ENCODE measurements around the gene U2AF1L4. TPM values are rescaled to one million over a fixed set of nuclear protein-coding genes. Genes with fewer than 3 reads are reported as not detected.

Gene U2AF1L4
- polyA plus RNA-seq, 1 donor from 2014 or later, result 57.0 TPM

DNA sequence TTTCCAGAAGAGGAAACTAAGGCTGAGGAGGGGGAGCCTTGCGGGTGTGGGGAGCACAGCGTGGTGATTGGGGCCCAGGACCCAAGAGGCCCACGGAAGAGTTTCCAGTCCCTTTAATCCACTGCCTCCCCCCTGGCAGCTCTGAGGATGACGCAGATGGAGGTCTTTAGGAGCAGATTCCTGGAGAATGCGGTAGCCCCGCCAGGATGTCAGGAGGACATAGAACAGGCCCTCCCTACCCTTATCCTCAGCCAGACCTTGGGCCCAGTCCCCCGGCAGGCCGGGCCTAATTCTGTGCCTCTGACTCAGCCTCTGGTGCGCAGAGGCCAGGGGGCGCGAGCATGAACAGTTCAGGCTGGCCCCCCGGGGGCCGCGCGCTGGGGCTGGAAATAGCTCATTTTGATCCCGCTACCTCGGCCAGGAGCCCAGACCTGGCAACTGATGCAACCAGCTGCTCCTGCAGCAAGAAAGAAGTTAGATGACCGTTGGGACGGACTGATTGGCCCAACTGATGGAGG is 12.1 kb upstream of the U2AF1L4 start:
- H3K4me3 ChIP-seq (ENCODE audit: low read length), result peak overlapping the region; percentile 91
- H3K36me3 ChIP-seq (ENCODE audit: insufficient read depth, low read length), result peaks cover 8% of the 10 kb centered on the region
- H3K27me3 ChIP-seq (ENCODE audit: insufficient read depth, low read depth, low read length), result no peaks in the 10 kb centered on the region
- no peaks in the 10 kb centered on the region for H3K9me2 ChIP-seq (ENCODE audit: insufficient read depth, low read length)
- no peaks in the 10 kb centered on the region for H3K9me3 ChIP-seq (ENCODE audit: low read length)
- H3K79me2 ChIP-seq (replicated peaks; ENCODE audit: insufficient read depth, low read length), result peaks cover 15% of the 10 kb centered on the region
- TF ChIP-seq SMC3 (conservative IDR thresholded peaks at IDR 0.05; ENCODE audit: poor library complexity) (no peak), EZH2 (IDR thresholded peaks at IDR 0.05; ENCODE audit: borderline replicate concordance, insufficient read depth, low read length, poor library complexity, severe bottlenecking) (no peak), TAF1 (IDR thresholded peaks at IDR 0.05; ENCODE audit: low read depth) (no peak), EP300 (conservative IDR thresholded peaks at IDR 0.05; ENCODE audit: poor library complexity, severe bottlenecking) (no peak), POLR2AphosphoS5 (IDR thresholded peaks at IDR 0.05) (no peak), RAD21 (conservative IDR thresholded peaks at IDR 0.05) (no peak), MXI1 (conservative IDR thresholded peaks at IDR 0.05; ENCODE audit: poor library complexity, severe bottlenecking) (no peak)
- TF ChIP-seq, protein P1, sequence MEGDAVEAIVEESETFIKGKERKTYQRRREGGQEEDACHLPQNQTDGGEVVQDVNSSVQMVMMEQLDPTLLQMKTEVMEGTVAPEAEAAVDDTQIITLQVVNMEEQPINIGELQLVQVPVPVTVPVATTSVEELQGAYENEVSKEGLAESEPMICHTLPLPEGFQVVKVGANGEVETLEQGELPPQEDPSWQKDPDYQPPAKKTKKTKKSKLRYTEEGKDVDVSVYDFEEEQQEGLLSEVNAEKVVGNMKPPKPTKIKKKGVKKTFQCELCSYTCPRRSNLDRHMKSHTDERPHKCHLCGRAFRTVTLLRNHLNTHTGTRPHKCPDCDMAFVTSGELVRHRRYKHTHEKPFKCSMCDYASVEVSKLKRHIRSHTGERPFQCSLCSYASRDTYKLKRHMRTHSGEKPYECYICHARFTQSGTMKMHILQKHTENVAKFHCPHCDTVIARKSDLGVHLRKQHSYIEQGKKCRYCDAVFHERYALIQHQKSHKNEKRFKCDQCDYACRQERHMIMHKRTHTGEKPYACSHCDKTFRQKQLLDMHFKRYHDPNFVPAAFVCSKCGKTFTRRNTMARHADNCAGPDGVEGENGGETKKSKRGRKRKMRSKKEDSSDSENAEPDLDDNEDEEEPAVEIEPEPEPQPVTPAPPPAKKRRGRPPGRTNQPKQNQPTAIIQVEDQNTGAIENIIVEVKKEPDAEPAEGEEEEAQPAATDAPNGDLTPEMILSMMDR (IDR thresholded peaks at IDR 0.05; ENCODE audit: poor library complexity, severe bottlenecking), result no peak
- TF ChIP-seq, protein P2, sequence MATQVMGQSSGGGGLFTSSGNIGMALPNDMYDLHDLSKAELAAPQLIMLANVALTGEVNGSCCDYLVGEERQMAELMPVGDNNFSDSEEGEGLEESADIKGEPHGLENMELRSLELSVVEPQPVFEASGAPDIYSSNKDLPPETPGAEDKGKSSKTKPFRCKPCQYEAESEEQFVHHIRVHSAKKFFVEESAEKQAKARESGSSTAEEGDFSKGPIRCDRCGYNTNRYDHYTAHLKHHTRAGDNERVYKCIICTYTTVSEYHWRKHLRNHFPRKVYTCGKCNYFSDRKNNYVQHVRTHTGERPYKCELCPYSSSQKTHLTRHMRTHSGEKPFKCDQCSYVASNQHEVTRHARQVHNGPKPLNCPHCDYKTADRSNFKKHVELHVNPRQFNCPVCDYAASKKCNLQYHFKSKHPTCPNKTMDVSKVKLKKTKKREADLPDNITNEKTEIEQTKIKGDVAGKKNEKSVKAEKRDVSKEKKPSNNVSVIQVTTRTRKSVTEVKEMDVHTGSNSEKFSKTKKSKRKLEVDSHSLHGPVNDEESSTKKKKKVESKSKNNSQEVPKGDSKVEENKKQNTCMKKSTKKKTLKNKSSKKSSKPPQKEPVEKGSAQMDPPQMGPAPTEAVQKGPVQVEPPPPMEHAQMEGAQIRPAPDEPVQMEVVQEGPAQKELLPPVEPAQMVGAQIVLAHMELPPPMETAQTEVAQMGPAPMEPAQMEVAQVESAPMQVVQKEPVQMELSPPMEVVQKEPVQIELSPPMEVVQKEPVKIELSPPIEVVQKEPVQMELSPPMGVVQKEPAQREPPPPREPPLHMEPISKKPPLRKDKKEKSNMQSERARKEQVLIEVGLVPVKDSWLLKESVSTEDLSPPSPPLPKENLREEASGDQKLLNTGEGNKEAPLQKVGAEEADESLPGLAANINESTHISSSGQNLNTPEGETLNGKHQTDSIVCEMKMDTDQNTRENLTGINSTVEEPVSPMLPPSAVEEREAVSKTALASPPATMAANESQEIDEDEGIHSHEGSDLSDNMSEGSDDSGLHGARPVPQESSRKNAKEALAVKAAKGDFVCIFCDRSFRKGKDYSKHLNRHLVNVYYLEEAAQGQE (IDR thresholded peaks at IDR 0.05; ENCODE audit: borderline replicate concordance), result no peak
- H3K27ac ChIP-seq (ENCODE audit: low read length), result peak overlapping the region; percentile 28
- no peak overlapping the region for H3K4me2 ChIP-seq (ENCODE audit: low read length)
- H4K20me1 ChIP-seq (ENCODE audit: insufficient read depth), result no peaks in the 10 kb centered on the region
- no peaks in the 10 kb centered on the region for H3F3A ChIP-seq (ENCODE audit: insufficient read depth, low read length, poor library complexity, severe bottlenecking)
- H3K9ac ChIP-seq (ENCODE audit: low read length), result peak overlapping the region; percentile 50
- H2AFZ ChIP-seq (ENCODE audit: low read depth, low read length), result no peak overlapping the region

DNA sequence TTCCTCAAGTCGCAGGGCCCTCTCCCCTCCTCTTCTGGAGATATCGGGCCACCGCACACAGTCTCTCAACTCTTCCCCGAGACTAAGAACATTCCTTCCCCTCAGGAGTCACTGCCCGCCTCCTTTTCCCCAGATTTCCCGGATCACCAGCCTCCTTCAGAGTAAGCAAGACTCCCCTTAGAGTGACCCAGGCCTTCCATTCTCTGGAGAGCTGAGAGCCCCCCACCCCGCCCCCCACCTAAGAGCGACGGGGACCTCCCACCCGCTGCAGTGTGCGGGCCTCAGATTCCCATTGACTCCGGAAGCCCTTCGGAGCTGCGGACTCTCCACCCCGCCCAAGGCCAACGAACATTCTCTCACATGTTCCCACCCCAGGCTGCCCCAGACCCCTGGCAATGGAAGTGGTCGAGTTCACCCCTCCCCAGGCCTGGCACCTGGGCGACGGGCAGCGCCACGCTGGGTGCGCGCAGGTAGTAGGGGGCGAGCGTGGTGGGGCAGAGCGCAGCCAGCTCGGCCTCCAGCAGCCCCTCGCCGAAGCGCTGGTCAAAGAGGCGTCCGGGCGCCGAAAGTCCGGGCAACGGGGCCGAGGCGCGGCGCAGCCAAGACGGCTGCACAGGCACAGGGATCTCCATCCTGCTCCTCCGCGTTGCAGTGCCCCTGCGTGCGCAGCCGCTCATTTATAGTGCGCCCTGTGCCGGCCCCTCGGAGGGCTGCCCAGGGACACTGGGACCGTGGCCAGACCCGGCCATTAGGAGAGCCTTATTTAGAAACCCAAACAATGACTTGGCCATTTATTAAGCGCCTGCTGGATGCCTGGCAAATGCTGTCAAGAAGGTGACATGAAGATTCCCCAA is 11.4 kb upstream of the U2AF1L4 start, which contains the start of gene HSPB6:
Gene HSPB6, minus strand, starts transcription at position 653 of the 854 bp plus-strand sequence. Its CDS starts 21 bp downstream, at position 632.
- no peaks in the 10 kb centered on the region for H3F3A ChIP-seq (ENCODE audit: insufficient read depth, low read length, poor library complexity, severe bottlenecking)
- no peaks in the 10 kb centered on the region for H3K27me3 ChIP-seq (ENCODE audit: insufficient read depth, low read depth, low read length)
- H3K9me2 ChIP-seq (ENCODE audit: insufficient read depth, low read length), result no peaks in the 10 kb centered on the region
- TF ChIP-seq TAF1 (IDR thresholded peaks at IDR 0.05; ENCODE audit: low read depth), result no peak
- TF ChIP-seq POLR2AphosphoS5 (IDR thresholded peaks at IDR 0.05), result no peak
- no peak for TF ChIP-seq RAD21 (conservative IDR thresholded peaks at IDR 0.05)
- TF ChIP-seq, protein P2 (IDR thresholded peaks at IDR 0.05; ENCODE audit: borderline replicate concordance), result no peak
- no peak for TF ChIP-seq SMC3 (conservative IDR thresholded peaks at IDR 0.05; ENCODE audit: poor library complexity)
- no peak for TF ChIP-seq EZH2 (IDR thresholded peaks at IDR 0.05; ENCODE audit: borderline replicate concordance, insufficient read depth, low read length, poor library complexity, severe bottlenecking)
- TF ChIP-seq EP300 (conservative IDR thresholded peaks at IDR 0.05; ENCODE audit: poor library complexity, severe bottlenecking), result no peak
- no peak for TF ChIP-seq MXI1 (conservative IDR thresholded peaks at IDR 0.05; ENCODE audit: poor library complexity, severe bottlenecking)
- TF ChIP-seq, protein P1 (IDR thresholded peaks at IDR 0.05; ENCODE audit: poor library complexity, severe bottlenecking), result no peak
- H4K20me1 ChIP-seq (ENCODE audit: insufficient read depth), result no peaks in the 10 kb centered on the region
- peaks cover 8% of the 10 kb centered on the region for H3K36me3 ChIP-seq (ENCODE audit: insufficient read depth, low read length)
- no peaks in the 10 kb centered on the region for H3K9me3 ChIP-seq (ENCODE audit: low read length)
- H3K79me2 ChIP-seq (replicated peaks; ENCODE audit: insufficient read depth, low read length), result peaks cover 15% of the 10 kb centered on the region
- H2AFZ ChIP-seq (ENCODE audit: low read depth, low read length), result no peak within 1 kb of the TSS
- H3K9ac ChIP-seq (ENCODE audit: low read length), result peak within 1 kb of the TSS; percentile 50
- peak within 1 kb of the TSS; percentile 28 for H3K27ac ChIP-seq (ENCODE audit: low read length)
- peak within 1 kb of the TSS; percentile 91 for H3K4me3 ChIP-seq (ENCODE audit: low read length)
- H3K4me2 ChIP-seq (ENCODE audit: low read length), result no peak within 1 kb of the TSS
